Ammon's horn (tissue), 1 donor: ENCODE results near the gene FUBP3.
"Not testable (repeated sequence)": the region's sequence is repeated elsewhere in the genome, so short reads cannot be mapped to it uniquely, and the experiment has no call there.

Source experiments
- DNase-seq: peaks from one replicate; pipeline ENCODE4 v3.0.0-alpha.2; 2016; ENCODE audit warnings: low spot score

The FUBP3 gene

DNA sequence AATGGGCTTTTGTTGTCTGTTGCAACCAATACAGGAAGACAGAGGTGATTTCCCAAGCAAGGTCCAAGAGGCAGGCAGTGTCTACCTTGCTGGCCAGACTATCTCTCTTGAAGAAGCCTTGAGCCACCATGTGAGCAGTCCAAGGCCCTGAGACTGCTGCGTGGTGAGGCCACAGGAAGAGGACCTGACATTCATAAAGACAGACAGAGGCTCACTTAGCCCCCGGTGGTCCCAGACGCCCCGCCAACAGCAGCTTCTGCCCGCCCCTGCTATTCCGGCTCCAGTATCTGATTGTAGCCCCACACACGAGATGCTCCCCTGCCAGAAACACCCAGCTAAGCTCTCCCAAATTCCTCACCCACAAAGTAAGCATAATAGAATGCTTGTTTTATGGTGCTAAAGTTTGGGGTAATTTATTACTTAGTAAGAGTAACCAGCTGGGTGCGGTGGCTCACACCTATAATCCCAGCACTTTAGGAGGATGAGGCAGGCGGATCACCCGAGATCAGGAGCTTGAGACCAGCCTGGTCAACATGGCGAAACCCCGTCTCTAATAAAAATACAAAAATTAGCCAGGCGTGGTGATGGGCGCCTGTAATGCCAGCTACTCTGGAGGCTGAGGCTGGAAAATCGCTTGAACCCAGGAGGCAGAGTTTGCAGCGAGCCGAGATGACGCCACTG lies 22.8 kb upstream of the FUBP3 start:
- DNase-seq = no peak

DNA sequence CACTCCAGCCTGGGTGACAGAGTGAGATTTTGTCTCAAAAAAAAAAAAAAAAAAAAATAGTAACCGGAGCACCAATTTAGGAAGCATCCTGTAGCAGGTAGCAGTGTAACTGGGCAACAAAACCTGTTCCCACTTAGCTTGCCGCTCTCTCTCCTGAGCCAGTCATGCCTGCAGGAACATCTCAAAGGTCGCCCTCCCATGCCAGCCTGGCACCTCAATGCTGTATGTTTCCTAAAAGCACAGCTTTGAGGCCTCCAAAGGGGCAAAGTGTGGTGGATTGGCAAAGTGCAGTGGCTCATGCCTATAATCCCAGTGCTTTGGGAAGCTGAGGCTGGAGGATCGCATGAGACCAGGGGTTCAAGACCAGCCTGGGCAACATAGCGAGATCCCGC lies 22.3 kb upstream of the FUBP3 start:
- DNase-seq = no peak

DNA sequence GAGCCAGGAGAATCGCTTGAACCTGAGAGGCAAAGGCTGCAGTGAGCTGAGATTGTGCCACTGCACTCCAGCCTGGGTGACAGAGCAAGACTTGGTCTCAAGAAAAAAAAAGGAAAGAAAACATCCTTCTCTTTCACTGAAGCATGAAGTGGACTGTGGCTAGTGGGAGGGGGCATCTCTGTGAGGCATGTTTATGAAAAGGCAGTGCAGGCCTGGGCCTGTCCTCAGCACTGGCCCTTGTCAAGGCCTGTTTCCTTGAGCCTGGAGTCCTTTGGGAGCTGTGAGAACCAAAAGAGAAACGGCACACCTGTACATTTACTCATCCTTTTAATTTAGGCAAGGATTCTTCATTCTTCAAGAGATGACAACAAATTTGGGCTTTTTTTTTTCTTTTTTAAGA lies 18.3 kb upstream of the FUBP3 start:
- DNase-seq = no peak

DNA sequence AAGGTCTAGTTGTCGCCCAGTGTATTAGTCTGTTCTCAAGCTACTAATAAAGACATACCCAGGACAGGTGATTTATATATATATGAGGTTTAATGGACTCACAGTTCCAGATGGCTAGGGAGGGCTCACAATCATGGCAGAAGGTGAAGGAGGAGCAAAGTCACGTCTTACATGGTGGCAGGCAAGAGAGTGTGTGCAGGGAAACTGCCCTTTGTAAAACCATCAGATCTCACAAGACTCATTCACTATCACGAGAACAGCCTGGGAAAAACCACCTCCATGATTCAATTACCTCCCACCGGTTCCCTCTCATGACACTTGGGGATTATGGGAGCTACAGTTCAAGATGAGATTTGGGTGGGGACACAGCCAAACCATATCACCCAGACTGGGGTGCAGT lies 16.9 kb upstream of the FUBP3 start:
- not testable (repeated sequence) for DNase-seq

DNA sequence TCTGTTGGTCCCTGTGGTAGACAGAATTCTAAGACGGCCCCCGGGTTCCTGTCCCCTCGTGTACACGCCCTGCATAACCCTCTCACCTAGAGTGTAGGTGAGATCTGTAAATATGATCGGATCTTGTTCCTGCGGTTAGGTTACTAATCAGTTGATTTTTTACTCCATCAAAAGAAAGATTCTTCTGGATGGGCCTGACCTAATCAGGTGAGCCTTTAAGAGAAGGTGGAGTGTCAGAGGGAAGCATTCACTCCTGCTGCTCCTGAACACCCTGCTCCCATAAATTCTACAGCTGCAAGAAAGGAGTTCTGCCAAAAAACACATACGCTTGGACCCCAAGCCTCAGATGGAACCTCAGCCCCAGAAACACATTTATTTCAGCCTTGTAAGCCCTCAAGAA lies 15.6 kb upstream of the FUBP3 start:
- no peak for DNase-seq

DNA sequence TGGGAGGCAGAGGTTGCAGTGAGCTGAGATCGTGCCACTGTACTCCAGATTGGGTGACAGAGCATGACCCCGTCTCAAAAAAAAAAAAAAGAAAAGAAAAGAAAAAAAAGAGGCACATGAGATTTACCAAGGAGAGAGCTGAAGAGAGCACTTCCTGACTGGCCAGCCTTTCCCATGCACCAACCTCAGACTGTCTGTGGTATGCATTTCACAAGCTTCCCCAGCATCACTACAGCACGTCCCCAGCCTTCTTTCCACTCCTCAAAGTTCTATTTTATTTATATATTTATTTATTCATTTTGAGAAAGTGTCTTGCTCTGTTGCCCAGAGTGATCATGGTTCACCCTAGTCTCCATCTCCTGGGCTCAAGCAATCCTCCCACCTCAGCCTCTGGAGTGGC lies 13.6 kb upstream of the FUBP3 start:
- DNase-seq = no peak

DNA sequence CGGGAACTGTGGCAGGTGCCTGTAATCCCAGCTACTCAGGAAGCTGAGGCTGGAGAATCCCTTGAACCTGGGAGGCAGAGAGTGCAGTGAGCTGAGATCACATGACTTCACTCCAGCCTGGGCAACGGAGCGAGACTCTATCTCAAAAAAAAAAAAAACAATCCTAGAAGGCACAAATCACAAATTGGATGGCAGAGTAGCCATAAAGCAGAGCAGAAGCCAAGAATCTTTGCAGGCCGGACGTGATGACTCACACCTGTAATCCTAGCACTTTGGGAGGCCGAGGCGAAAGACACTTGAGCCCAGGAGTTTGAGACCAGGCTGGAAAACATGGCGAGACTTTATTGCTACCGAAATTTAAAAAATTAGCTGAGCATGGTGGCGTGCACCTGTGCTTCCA lies 9.2 kb upstream of the FUBP3 start:
- no peak for DNase-seq

DNA sequence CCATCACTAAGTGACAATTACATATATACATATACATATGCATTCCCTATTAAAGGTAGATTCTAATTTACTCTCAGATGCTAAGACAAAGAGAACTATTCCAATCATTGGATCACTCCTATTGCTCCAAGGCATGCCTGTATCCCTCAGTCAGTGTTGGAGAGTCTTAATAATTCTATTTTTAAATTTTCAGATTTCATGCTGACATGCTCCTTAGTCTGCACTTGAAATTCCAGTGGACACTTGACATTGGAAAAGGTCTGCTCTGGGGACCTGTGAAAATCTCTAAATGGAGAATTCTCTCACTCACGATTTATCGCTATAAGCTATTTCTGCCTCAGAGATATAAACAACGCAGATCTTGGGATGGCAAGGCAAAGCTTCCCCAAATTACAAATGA lies 3.9 kb upstream of the FUBP3 start:
- no peak for DNase-seq

DNA sequence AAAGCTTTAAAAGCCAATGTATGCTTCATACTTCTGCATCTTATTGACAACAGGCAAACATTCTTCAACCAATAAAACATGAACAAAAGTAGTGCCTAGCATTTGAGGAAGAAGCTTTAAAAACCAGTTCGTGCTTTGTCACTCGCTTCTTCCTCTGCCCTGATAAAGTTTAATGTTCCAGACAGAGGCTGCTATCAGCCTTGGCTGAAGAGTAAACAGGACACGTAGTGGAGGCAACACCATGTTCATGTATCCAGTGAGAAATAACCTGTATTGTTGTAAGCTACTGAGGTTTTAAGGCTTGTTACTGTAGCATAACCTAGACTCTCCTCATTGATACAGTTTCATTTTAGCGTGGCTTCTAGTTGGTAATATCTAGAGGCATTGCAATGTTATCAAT lies 3.2 kb upstream of the FUBP3 start:
- no peak for DNase-seq

DNA sequence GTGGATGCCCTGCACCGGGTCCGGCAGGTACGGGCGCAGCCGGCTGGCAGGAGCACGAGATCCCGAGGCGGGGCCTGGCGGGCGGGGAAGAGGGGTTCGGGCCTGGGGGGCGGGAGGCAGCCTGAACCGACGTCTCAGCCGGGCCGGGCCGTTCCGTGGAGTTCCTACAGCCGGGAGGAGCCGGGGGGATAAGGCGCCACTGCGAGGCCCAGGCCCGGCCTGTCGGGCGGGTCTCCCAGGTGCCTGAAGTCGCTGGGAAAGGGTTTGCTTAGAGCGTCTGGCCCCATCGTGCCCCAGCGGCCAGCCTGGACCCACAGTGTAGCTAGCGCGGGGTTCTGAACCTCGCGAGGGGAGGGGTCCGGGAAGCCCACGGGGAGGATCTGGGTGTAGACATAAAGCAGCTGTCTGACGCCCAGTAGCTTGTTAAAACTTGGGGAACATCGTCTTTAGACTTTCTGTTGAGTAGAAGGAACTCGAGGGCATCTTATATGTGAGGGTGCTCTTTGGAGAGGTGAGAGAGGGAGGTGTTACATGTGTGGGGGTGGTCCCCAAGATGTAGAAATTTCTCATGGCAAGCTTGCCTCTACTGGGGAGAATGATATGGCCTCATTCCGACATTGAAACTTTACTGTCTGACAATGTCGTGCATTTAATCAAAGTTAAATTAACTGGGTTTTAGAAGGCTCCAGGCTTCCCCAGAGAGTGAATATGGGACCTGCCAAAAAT lies 524 bp downstream of the FUBP3 start:
- DNase-seq = no peak

DNA sequence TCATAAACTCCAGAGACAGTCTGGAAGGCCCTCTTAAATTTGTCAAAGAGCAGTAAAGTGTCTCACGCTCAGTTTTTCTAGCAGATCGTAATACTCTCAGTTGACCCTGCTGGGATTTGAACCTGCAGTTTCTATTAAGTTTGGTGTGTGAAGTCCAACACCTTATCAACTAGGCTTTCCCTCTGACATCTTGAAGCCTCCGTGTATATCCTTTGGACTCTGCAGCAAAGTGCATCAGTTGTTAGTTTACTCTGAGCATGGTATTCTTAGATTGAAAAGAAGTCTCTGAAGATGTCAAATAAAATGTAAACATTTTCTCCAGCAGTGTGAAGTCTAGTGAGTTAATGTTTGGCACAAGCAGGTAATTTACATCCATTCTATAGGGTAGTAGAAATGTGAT lies 2.4 kb downstream of the FUBP3 start:
- DNase-seq = no peak

DNA sequence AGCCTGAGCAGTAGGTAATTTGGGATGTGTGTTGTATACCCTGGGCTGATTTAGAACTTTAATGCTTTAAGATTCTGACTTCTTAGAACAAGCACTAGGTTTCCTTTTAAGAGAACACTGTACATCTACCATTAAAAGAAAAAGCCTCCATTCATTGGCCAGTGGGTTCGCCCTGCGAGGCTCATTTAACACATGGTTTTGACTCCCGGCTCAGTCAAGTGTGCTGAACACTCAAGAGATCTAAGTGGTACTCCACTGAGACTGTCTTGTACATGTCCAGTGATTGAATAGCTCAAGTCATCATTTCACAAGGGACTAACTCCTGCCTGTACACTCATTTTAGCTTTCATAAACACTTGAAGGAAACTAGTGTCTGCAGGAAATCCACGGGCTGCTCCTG lies 3.9 kb downstream of the FUBP3 start:
- no peak for DNase-seq

DNA sequence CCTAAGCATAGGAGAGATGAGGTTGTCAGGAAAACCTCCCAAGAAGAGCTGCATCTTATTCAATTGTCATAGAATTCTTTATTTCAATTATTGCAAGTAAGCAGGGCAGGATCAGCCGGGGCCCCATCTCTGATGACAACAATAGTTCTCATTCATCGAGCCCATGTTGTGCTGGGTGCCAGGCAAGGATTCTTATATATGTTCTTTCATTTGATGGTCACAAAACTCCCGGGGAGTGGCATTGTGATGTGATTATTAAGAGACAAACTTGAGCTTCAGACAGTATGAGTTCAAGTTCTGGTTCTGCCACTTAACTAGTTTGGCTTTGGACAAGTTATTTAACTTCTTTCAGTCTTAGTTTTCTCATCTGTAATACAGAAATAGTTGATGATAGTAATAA lies 8.5 kb downstream of the FUBP3 start:
- DNase-seq = no peak

DNA sequence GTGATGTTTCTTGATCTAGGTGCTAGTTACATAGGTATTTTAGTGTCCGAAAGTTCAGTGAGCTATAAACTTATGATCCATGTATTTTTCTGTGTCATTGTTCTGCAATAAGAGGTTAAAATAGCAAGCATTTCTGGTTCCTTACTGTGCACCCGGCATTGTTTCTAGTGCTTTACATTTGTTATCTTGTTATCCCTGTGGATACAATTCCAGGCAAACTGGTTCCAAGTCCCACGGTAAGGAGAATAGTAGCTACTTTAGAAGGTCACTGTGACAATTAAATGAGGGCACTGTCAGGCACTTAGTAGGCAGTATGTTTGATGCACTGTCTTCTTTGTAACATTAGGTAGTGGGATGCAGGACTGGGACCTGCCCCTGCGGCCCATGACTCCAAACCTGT lies 9.0 kb downstream of the FUBP3 start:
- no peak for DNase-seq

DNA sequence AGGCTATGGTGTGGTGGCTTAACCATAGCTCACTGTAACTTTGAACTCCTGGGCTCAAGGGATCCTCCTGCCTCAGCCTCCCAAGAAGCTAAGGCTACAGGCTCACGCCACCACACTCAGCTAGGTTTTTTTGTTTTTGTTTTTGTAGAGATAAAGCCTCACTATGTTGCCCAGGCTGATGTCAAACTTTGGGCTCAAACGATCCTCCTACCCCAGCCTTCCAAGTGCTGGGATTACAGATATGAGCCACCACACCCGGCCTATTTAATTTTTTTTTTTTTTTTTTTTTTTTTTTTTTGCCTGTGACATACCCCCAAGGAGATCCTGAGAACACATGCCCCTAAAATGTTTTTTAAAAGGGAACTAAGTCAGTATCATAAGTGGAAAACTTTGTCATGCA lies 10.4 kb downstream of the FUBP3 start:
- DNase-seq = no peak

DNA sequence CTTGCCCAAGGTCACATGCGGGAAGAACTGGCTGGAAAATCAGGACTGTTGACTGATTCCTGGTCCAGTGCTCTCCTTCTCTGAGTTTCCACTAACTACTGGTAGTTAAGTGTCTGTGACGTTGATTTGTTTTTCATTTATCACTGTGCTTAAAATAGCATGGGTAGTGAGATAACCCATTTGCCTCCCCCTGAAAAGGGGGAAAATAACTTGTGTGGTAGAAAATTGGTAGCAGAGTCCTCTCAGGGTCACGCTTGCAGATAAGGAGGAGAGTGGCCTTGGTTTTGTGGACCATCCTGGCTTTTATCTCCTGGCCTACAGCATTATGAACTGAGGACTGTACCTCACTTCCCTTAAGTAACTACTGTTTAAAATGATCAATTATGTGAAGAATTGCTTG lies 10.9 kb downstream of the FUBP3 start:
- no peak for DNase-seq

DNA sequence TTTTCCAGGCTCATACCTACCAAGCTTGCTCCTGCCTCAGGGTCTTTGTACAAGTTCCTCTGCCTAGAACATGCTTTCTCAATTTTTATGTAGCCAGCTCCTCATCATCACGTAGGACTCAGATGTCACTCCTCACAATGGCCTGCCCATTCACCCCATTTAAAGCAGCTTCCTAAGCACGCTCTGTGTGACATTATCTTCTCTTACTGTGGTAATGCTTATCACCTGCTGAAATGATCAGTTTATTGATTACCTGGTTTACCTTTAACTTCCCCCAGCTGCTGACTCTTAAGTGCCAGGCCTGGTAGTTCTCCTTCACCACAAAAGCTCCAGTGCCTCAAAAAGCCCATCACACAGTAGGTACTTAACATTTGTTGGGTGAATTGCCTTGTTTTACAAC lies 13.6 kb downstream of the FUBP3 start:
- no peak for DNase-seq

DNA sequence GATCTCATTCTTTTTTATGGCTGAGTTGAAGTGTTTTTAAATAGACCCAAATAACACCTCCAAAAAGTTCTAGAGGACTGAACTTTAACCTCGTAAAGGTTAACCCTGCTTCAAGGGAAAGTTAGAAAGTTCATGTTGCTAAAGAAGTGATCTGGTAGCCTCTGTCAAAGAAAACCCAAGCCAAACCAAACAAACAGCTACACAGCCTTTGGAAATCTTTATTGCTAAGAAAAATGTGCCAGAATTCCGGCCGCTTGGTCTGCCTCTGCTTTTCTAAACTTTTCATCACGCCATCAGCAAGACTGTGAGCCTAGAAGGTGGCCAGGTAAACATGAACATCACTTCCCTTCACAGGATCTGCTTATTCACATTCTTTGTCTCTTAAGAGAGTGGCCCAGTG lies 17.9 kb downstream of the FUBP3 start:
- no peak for DNase-seq

DNA sequence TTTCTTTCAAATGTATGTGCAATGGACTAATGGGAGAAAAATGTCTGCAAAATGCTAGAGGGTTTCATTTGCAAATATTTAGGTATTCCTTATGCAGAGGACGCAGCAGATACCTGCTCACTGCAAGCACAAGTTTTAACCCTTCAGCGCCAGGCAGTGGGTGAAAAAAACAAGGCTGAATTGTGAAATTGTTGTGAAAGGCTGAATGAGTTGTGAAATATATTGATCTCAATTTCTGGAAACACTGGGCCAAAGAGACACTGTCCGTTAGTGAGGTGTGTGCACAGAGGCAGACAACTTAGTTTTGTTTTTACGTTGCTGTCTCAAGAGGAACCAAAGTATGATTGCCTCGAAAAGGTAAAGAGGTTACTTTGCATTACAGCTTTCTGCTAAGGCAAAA lies 18.8 kb downstream of the FUBP3 start:
- no peak for DNase-seq

DNA sequence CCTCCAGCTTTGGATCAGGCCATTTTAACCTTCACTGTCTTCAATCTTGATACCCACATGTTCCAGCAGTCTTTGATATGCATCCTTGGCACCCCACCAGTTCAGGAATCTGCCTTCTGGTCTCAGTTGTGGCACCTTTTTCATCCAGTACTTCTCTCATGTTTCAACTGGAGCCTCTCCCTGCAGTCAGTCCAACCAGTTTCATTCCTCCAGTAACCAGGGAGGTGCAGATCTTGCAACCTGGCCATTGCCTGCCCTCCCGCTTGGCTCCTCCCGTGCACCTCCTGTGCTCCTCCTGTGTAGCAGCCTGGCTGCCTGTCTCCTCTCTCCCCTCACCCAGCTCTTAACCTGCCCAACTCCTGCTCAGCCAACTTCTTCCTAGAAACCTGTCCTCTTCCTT lies 20.2 kb downstream of the FUBP3 start:
- DNase-seq = no peak

DNA sequence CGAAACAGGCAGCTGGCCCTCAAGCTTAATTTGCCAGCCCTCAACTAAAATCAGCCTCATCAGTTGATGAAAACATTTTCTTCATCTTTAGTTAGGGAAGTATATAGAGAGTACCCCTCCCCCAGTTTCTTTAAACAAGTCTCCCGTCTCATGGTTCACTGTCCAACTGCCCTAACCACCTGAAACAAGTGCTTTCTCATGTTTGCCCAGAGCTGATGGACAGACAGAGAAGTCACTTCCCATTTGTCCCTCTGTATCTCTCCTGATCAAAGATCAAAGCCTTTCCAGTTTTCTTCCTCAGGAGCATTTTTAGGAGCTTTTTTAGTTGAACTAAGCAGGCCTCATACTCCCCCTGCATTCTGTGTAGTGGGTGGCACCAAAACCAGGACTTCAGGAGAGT lies 21.7 kb downstream of the FUBP3 start:
- no peak for DNase-seq

DNA sequence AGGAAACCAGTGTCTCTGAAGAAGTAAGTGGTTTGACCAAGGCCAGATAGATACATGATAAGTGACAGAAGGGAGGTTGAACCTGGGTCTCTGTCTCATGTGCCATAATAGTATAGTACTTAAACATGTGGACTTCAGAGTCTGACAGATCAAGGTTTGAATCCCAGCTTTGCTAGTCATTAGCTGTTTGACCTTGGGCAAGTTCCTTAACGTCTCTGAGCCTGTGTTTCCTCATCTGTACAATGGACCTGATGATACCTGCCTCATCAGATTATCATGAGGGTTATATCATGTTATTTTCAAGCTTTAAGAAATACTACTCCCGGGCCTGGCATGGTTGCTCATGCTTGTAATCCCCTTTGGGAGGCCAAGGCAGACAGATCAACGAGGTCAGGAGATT lies 24.9 kb downstream of the FUBP3 start:
- no peak for DNase-seq

DNA sequence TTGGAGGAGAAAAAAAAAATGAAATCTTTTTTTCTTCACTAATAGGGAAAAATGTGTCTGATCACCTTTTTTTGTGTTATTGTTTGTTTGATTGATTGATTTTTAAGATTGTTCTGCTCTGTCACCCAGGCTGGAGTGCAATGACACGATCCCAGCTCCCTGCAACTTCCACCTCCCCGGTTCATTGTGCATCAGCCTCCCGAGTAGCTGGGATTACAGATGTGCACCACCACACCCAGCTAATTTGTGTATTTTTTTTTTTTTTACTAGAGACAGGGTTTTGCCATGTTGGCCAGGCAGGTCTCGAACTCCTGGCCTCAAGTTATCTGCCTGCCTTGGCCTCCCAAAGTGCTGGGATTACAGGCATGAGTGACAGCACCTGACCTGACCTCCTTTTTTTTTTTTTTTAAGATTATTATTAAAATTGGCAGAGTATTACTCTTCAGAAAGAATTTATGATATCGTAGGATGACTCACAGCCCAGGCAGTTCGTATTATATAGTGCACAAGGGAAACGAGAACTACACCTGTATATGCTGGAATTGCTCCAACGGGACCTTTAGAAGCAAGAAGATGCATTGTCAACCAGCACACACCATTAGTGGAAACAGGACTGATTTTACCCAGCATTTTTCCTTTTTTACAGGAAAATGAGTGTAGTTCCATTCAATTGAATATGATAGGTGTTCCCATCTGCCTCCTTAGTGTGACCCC lies 27.7 kb downstream of the FUBP3 start:
- DNase-seq = no peak
